Duodenal mucosa (tissue), 2 donors: ENCODE results near the gene MAPRE3.

ENCODE experiments used
- H3K27ac ChIP-seq: one replicate; pipeline ENCODE4 v1.7.0; 2013; ENCODE audit warnings: low read depth, low read length
- H3K27me3 ChIP-seq, 2 donors: one replicate each; pipeline ENCODE4 v1.7.0; 2013; ENCODE audit warnings: low read length in 2 of 2, control low read depth in 1 of 2; ENCODE audit not compliant: insufficient read depth in 2 of 2, control insufficient read depth in 1 of 2
- H3K36me3 ChIP-seq, 2 donors: one replicate each; pipeline ENCODE4 v1.7.0; 2013; ENCODE audit warnings: low read length in 2 of 2, control low read depth in 1 of 2; ENCODE audit not compliant: insufficient read depth in 2 of 2, control insufficient read depth in 1 of 2
- H3K4me1 ChIP-seq, 2 donors: one replicate each; pipeline ENCODE4 v1.7.0; 2013; ENCODE audit warnings: low read length in 2 of 2, control low read depth in 1 of 2; ENCODE audit not compliant: insufficient read depth in 2 of 2, control insufficient read depth in 1 of 2
- H3K4me3 ChIP-seq, 2 donors: one replicate each; pipeline ENCODE4 v1.7.0; 2013; ENCODE audit warnings: low read length in 2 of 2, low read depth in 1 of 2
- H3K9ac ChIP-seq, 2 donors: one replicate each; pipeline ENCODE4 v1.7.0; 2013; ENCODE audit warnings: low read length in 2 of 2, low read depth in 1 of 2
- H3K9me3 ChIP-seq, 2 donors: one replicate each; pipeline ENCODE4 v1.7.0; 2013; ENCODE audit warnings: low read length in 2 of 2, control low read depth in 1 of 2; ENCODE audit not compliant: control insufficient read depth in 1 of 2

The MAPRE3 gene

DNA sequence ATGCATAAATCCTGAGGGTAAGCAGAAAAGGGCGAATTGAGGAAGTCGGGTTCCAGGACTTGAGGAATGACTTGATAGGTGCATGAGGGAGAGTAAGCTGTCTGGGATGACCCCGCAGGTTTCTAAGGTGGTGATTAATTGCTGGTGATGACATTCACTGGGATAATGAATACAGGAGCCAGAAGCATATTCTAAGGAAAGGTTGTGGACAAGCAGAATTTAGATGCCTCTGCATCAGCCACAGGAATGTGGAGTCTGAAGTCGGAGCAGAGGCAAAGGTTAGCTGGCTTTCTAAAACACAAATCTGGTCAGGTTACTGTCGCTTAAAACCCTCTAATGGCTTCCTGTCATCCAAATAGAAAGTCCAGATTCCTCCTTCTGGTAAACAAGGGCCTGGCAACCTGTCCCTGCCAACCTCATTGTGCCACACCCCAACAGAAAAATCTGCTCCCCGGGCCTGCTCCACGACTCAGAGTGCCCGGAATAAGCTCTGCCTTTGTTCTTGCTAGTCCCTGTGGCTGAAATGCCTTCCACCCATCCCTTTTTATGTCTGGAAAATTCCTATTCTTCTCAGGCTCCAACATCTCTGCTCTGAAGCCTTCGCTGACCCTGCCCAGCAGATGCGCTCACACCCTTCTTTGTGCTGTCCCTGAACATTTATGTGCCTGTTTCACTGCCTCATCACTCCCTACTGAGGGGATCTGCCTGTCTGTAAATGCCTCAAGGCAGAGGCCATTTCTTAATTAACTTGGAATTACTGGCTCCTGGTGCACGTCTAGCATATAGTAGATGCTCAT lies 51.0 kb downstream of the MAPRE3 start:
- peaks cover 29% of the 10 kb centered on the region in 2 donors for H3K4me1 ChIP-seq
- H3K4me3 ChIP-seq = no peak overlapping the region
- peaks cover 0 to 21% of the 10 kb centered on the region in 2 donors for H3K36me3 ChIP-seq
- no peaks in the 10 kb centered on the region for H3K27me3 ChIP-seq
- no peak overlapping the region for H3K27ac ChIP-seq
- H3K9ac ChIP-seq = no peak overlapping the region
- no peaks in the 10 kb centered on the region for H3K9me3 ChIP-seq

GRCh38 chr2:27023740-27024139 lies 53.3 kb downstream of the MAPRE3 start:
- H3K9me3 ChIP-seq = no peaks in the 10 kb centered on the region
- no peak overlapping the region for H3K4me3 ChIP-seq
- peaks cover 0 to 24% of the 10 kb centered on the region in 2 donors for H3K36me3 ChIP-seq
- H3K27me3 ChIP-seq = no peaks in the 10 kb centered on the region
- no peak overlapping the region for H3K9ac ChIP-seq
- H3K27ac ChIP-seq = no peak overlapping the region
- H3K4me1 ChIP-seq = peaks cover 25 to 29% of the 10 kb centered on the region in 2 donors

DNA sequence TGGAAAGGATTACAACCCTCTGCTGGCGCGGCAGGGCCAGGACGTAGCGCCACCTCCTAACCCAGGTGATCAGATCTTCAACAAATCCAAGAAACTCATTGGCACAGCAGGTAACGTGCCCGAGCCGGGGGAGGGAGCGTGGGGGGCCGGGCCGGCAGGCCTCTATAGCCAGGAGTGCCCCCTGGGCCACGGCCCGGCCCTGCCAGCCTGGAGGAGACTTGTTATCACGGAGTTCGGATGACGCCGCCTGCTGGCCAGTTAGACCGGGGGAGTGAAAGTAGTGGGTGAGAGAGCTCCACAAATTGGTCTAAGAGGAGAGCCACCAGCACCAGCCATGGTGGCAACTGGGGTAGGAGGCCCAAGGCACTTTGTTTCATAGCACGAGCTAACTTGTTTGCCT lies 53.8 kb downstream of the MAPRE3 start:
- H3K9ac ChIP-seq = no peak overlapping the region
- H3K4me3 ChIP-seq = no peak overlapping the region
- no peak overlapping the region for H3K27ac ChIP-seq
- H3K27me3 ChIP-seq = no peaks in the 10 kb centered on the region
- H3K4me1 ChIP-seq = peaks cover 25 to 29% of the 10 kb centered on the region in 2 donors
- H3K9me3 ChIP-seq = no peaks in the 10 kb centered on the region
- H3K36me3 ChIP-seq = peaks cover 0 to 24% of the 10 kb centered on the region in 2 donors

- H3K27ac ChIP-seq = no peak overlapping the region
Measured at GRCh38 chr2:27024812-27025211, 54.4 kb downstream of the MAPRE3 start.

DNA sequence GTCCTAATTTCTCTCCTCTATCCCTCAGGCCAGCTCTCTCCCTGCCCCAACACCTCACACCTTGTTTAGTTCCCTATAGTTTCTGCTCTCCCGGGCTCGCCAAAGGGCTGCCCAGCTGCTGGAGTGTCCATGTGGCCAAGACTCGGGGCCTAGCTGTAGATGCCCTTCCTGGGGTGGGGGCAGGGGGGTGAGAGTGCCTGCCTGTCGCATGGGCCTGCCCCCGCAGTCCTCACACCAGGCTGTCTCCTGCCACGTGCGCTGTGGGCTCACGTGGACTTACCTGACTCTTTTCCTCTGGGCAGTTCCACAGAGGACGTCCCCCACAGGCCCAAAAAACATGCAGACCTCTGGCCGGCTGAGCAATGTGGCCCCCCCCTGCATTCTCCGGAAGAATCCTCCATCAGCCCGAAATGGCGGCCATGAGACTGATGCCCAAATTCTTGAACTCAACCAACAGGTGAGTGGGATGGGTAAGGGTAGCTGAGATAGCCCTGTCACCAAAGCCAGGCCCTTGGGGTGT lies 54.9 kb downstream of the MAPRE3 start:
- no peak overlapping the region for H3K9ac ChIP-seq
- H3K27ac ChIP-seq = no peak overlapping the region
- no peaks in the 10 kb centered on the region for H3K9me3 ChIP-seq
- no peaks in the 10 kb centered on the region for H3K27me3 ChIP-seq
- peaks cover 15 to 23% of the 10 kb centered on the region in 2 donors for H3K4me1 ChIP-seq
- no peak overlapping the region for H3K4me3 ChIP-seq
- H3K36me3 ChIP-seq = peaks cover 0 to 24% of the 10 kb centered on the region in 2 donors

More at GRCh38 chr2:27024812-27025211, 54.4 kb downstream of the MAPRE3 start:
- peaks cover 20 to 25% of the 10 kb centered on the region in 2 donors for H3K4me1 ChIP-seq
- no peaks in the 10 kb centered on the region for H3K27me3 ChIP-seq
- H3K9ac ChIP-seq = no peak overlapping the region
- peaks cover 0 to 24% of the 10 kb centered on the region in 2 donors for H3K36me3 ChIP-seq
- H3K4me3 ChIP-seq = no peak overlapping the region
- H3K9me3 ChIP-seq = no peaks in the 10 kb centered on the region

GRCh38 chr2:27025861-27026851 lies 55.7 kb downstream of the MAPRE3 start:
- Histone ChIP-seq H3K4me3 (no peak overlapping the region), H3K27ac (no peak overlapping the region), H3K27me3 (no peaks in the 10 kb centered on the region), H3K4me1 (peaks cover 7 to 14% of the 10 kb centered on the region in 2 donors), H3K9ac (no peak overlapping the region), H3K36me3 (peaks cover 0 to 24% of the 10 kb centered on the region in 2 donors), H3K9me3 (no peaks in the 10 kb centered on the region)

GRCh38 chr2:27027211-27027651 lies 56.8 kb downstream of the MAPRE3 start:
- H3K36me3 ChIP-seq = peaks cover 0 to 24% of the 10 kb centered on the region in 2 donors
- no peak overlapping the region for H3K4me3 ChIP-seq
- peaks cover 4 to 5% of the 10 kb centered on the region in 2 donors for H3K4me1 ChIP-seq
- H3K27ac ChIP-seq = no peak overlapping the region
- no peaks in the 10 kb centered on the region for H3K9me3 ChIP-seq
- H3K9ac ChIP-seq = no peak overlapping the region
- no peaks in the 10 kb centered on the region for H3K27me3 ChIP-seq

GRCh38 chr2:27029051-27029450 lies 58.6 kb downstream of the MAPRE3 start:
- Histone ChIP-seq H3K36me3 (peaks cover 0 to 18% of the 10 kb centered on the region in 2 donors), H3K27me3 (no peaks in the 10 kb centered on the region), H3K4me1 (peaks cover 10 to 14% of the 10 kb centered on the region in 2 donors), H3K9me3 (no peaks in the 10 kb centered on the region), H3K4me3 (no peak overlapping the region), H3K27ac (no peak overlapping the region), H3K9ac (no peak overlapping the region)

DNA sequence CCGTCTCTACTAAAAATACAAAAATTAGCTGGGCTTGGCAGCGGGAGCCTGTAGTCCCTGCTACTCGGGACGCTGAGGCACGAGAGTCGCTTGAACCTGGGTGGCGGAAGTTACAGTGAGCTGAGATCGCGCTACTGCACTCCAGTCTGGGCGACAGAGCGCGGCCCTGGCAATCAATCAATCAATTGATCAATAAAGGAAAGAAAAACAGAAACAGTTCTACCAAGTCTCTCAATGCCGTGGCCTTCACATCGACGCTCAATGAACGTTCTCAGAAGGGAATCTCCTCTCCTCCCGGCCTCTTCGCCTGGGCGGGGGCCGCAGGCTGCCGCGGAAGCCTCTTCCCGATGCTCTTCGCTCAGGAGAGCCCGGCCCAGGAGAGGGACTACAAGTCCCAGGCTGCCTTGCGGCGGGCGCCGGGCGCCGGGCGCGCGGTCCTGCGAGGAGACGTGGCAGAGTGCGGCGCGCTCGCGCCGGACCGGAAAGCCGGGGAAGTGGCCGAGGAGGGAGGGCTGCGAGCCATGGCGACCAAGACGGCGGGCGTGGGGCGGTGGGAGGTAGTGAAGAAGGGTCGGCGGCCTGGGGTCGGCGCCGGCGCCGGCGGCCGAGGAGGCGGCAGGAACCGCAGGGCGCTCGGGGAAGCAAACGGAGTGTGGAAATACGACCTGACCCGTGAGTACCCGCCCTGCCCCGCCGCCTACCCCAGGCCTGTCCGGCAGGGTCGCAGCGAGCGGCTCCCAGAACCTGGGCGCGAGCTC lies 62.2 kb downstream of the MAPRE3 start, which contains the start of gene TMEM214:
TSS of gene TMEM214 (plus strand) at position 471 of the 758 bp plus-strand sequence. CDS start at position 522, 51 bp downstream.
- H3K9ac ChIP-seq = peak within 1 kb of the TSS; percentile 77 to 100
- peaks cover 26 to 33% of the 10 kb centered on the region in 2 donors for H3K36me3 ChIP-seq
- peaks cover 22 to 27% of the 10 kb centered on the region in 2 donors for H3K4me1 ChIP-seq
- H3K9me3 ChIP-seq = no peaks in the 10 kb centered on the region
- H3K27ac ChIP-seq = peak within 1 kb of the TSS; percentile 34
- H3K4me3 ChIP-seq = peak within 1 kb of the TSS; percentile 87 to 99
- no peaks in the 10 kb centered on the region for H3K27me3 ChIP-seq
